Measurements from ENCODE around the gene SHROOM3. TPM values are rescaled to one million over a fixed set of nuclear protein-coding genes. Genes with fewer than 3 reads are reported as not detected.
"Not testable (repeated sequence)": the region's sequence is repeated elsewhere in the genome, so short reads cannot be mapped to it uniquely, and the experiment has no call there.

SHROOM3 gene
- total and polyA plus RNA-seq, 2 experiments from 2014 or later = 11.3 to 73.5 TPM

GRCh38 chr4:76608549-76608948 lies 173.5 kb downstream of the SHROOM3 start:
- not testable (repeated sequence) for H3K27me3 ChIP-seq (ENCODE audit: insufficient read depth); H3K27ac ChIP-seq (ENCODE audit: low read depth); H3K4me3 ChIP-seq; H3K4me3 Mint-ChIP-seq; H4K20me1 ChIP-seq (replicated peaks; ENCODE audit: insufficient read depth); DNase-seq (ENCODE audit: low spot score); H3F3A ChIP-seq (replicated peaks; ENCODE audit: low read depth); H3K27me3 Mint-ChIP-seq (ENCODE audit: insufficient read depth, low read depth, poor library complexity); H3K9me2 ChIP-seq (ENCODE audit: insufficient read depth); H3K4me2 ChIP-seq; H3K27ac Mint-ChIP-seq; H3K36me3 ChIP-seq (ENCODE audit: insufficient read depth); H3K9me3 Mint-ChIP-seq; H2AFZ ChIP-seq; H3K79me2 ChIP-seq (replicated peaks; ENCODE audit: insufficient read depth); H3K36me3 Mint-ChIP-seq (ENCODE audit: low read depth)
- peaks cover 50% of the 10 kb centered on the region for H3K4me1 ChIP-seq (ENCODE audit: insufficient read depth)
- H3K4me1 Mint-ChIP-seq = peaks cover 48% of the 10 kb centered on the region
- ATAC-seq = peak; percentile 15; the same call in 1 of the 3 replicates

GRCh38 chr4:76610751-76611547 lies 175.9 kb downstream of the SHROOM3 start:
- ATAC-seq = peak; percentile 7; the same call in 2 of the 3 replicates
- Histone ChIP-seq H3K4me3 (no peak overlapping the region), H3F3A (replicated peaks; ENCODE audit: low read depth) (no peaks in the 10 kb centered on the region)

More at GRCh38 chr4:76610751-76611547, 175.9 kb downstream of the SHROOM3 start:
- H3K79me2 ChIP-seq (replicated peaks; ENCODE audit: insufficient read depth) = no peaks in the 10 kb centered on the region
- no peaks in the 10 kb centered on the region for H3K27me3 ChIP-seq (ENCODE audit: insufficient read depth)
- peaks cover 52% of the 10 kb centered on the region for H3K4me1 Mint-ChIP-seq
- no peaks in the 10 kb centered on the region for H3K9me3 Mint-ChIP-seq
- peak overlapping the region; percentile 33 for H3K4me2 ChIP-seq
- H3K27ac ChIP-seq (ENCODE audit: low read depth) = 0 out of 2 replicates have a peak overlapping the region, but pooled peaks have one; percentile 0
- peaks cover 6% of the 10 kb centered on the region for H3K27me3 Mint-ChIP-seq (ENCODE audit: insufficient read depth, low read depth, poor library complexity)
- no peaks in the 10 kb centered on the region for H3K36me3 Mint-ChIP-seq (ENCODE audit: low read depth)
- peak overlapping the region; percentile 67 for H3K27ac Mint-ChIP-seq
- no peak overlapping the region for H2AFZ ChIP-seq
- H3K9me2 ChIP-seq (ENCODE audit: insufficient read depth) = no peaks in the 10 kb centered on the region
- DNase-seq (ENCODE audit: low spot score) = peak; percentile 41
- no peaks in the 10 kb centered on the region for H4K20me1 ChIP-seq (replicated peaks; ENCODE audit: insufficient read depth)
- H3K4me1 ChIP-seq (ENCODE audit: insufficient read depth) = peaks cover 50% of the 10 kb centered on the region
- no peaks in the 10 kb centered on the region for H3K36me3 ChIP-seq (ENCODE audit: insufficient read depth)
- TF ChIP-seq CTCF (conservative IDR thresholded peaks at IDR 0.05; ENCODE audit: low read depth in 2 of 2) (peak in 1 of 2 experiments; percentile 40; a peak in 2 of 4 replicates), EZH2 (IDR thresholded peaks at IDR 0.05; ENCODE audit: low read depth, unreplicated experiment) (no peak), ETS1 (IDR thresholded peaks at IDR 0.05) (no peak), JUNB (IDR thresholded peaks at IDR 0.05; ENCODE audit: unreplicated experiment) (no peak), CREB1 (CRISPR knock-in tag; IDR thresholded peaks at IDR 0.05; ENCODE audit: low read depth) (no peak)
- H3K4me3 Mint-ChIP-seq = no peak overlapping the region

All from GM23338 (cell line).